Measurements from ENCODE around the gene MELTF. TPM values are rescaled to one million over a fixed set of nuclear protein-coding genes. Genes with fewer than 3 reads are reported as not detected.

MELTF gene
- total and polyA plus RNA-seq, 9 of the 15 experiments (the other 6 are each of a cell fraction or from before 2014, with no cell fraction given): 0.35 to 10.5 (median 4.5) TPM

DNA sequence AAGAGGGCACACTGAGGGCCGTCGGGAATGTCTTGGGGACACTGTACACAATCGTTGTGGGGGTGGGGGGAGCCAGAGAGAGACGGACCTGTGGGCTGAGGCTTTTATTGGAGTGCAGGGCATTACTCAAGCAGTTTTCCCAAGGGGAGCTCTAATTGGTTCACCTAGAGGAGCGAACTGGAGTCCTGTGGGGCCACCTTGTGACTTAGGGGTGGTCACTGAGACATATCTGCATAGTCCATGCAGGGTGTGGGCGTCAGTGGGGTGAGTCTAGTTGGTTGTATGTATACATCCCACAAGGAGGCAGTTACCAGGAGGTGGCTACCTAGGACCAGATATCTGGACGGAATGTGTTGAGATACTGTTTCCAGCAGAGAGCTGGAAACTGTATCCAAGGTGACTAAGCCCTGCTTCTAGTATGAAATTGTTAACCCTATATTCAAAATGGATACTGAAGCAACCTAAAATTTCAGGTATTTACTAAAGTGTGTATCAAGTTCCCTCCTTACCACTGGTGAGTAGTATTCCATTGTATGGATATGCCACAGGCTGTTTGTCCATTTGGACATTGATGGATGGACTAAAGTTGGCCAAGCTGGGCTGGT lies 58.4 kb downstream of the MELTF start (continued):
- TF ChIP-seq, protein P1, sequence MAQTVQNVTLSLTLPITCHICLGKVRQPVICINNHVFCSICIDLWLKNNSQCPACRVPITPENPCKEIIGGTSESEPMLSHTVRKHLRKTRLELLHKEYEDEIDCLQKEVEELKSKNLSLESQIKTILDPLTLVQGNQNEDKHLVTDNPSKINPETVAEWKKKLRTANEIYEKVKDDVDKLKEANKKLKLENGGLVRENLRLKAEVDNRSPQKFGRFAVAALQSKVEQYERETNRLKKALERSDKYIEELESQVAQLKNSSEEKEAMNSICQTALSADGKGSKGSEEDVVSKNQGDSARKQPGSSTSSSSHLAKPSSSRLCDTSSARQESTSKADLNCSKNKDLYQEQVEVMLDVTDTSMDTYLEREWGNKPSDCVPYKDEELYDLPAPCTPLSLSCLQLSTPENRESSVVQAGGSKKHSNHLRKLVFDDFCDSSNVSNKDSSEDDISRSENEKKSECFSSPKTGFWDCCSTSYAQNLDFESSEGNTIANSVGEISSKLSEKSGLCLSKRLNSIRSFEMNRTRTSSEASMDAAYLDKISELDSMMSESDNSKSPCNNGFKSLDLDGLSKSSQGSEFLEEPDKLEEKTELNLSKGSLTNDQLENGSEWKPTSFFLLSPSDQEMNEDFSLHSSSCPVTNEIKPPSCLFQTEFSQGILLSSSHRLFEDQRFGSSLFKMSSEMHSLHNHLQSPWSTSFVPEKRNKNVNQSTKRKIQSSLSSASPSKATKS (CRISPR knock-in tag; IDR thresholded peaks at IDR 0.05): no peak
- TF ChIP-seq MEIS2 (IDR thresholded peaks at IDR 0.05; ENCODE audit: partially characterized antibody) (peak; percentile 23), TCF7 (IDR thresholded peaks at IDR 0.05; ENCODE audit: borderline replicate concordance) (no peak), ELF1 (tag; IDR thresholded peaks at IDR 0.05) (no peak), MAX (CRISPR knock-in tag; IDR thresholded peaks at IDR 0.05) (no peak)
- TF ChIP-seq, protein P2, sequence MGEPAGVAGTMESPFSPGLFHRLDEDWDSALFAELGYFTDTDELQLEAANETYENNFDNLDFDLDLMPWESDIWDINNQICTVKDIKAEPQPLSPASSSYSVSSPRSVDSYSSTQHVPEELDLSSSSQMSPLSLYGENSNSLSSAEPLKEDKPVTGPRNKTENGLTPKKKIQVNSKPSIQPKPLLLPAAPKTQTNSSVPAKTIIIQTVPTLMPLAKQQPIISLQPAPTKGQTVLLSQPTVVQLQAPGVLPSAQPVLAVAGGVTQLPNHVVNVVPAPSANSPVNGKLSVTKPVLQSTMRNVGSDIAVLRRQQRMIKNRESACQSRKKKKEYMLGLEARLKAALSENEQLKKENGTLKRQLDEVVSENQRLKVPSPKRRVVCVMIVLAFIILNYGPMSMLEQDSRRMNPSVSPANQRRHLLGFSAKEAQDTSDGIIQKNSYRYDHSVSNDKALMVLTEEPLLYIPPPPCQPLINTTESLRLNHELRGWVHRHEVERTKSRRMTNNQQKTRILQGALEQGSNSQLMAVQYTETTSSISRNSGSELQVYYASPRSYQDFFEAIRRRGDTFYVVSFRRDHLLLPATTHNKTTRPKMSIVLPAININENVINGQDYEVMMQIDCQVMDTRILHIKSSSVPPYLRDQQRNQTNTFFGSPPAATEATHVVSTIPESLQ (CRISPR knock-in tag; IDR thresholded peaks at IDR 0.05): no peak

Measured in K562 (cell line).